HTR-8/SVneo (cell line): Measurements from ENCODE around the gene KIF26B.

Source experiments
- DNase-seq: peaks from one replicate; pipeline ENCODE4 v3.0.0; 2011; ENCODE audit warnings: low spot score, mixed read lengths; ENCODE audit not compliant: insufficient read length
- FAIRE-seq: peaks from 2 replicates; lab custom pipeline; 2011; peaks lifted over from hg19 to GRCh38; lab: Jason Lieb, UNC

KIF26B gene

DNA sequence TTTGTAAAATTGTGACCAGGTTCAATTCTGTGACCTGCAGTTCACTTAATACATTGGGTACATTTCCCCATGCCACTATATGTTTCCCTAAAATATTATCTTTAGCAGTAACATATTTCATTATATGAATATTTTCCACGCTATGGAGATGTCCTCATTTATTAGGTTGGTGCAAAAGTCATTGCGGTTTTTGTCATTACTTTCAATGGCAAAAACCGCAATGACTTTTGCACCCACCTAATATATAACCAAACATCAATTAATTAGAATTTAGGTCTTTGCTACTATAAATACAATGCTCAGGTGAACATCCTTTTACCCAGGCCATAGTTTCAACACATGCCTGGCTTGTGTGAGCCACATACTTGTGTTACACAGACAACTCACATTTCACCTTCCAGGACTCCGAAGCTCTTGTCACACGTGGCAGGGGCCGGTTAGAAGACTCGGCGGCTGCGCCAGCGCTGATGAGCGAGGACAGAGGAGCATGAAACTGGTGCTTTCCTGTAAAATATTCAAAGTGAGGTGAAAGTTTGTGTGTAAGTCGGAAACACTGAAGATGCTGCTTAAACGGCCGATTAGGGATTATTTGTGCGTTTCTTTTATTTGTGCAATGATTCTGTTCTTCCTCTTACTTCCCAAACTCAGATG is 215.5 kb downstream of the KIF26B start:
- DNase-seq (no peak), FAIRE-seq (no peak)

DNA sequence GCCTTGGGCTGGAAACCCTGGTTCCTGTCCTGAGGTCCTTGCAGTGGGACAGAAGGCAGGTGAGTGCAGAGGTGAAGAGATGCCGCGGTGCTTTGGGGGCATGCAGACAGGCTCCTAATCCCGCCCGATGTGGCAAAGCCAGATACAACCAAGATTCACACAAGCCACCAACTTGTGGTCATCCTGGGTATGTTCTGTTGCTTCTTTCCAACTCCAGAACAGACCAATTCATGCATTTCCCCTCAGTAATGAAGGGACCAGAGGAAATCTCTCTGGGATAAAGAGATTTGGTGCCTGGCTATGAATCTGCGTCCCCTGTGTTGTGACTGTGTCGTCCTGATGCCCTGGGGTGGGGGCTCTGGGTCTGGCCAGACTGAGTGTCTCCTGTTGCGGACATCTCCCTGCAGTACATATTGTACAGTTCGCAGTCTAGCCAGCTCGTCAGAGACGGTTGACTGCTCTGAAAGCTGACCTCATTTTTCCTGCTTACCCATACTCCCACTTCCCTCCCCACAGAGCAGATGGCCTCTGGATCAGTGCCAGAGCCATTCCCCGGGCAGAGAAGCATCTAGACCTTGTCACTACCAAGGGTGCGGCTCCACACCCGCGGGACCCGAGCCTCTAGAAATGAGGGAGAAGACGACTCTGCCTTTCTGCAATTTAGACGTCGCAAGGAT is 216.3 kb downstream of the KIF26B start:
- DNase-seq (no peak), FAIRE-seq (no peak)

DNA sequence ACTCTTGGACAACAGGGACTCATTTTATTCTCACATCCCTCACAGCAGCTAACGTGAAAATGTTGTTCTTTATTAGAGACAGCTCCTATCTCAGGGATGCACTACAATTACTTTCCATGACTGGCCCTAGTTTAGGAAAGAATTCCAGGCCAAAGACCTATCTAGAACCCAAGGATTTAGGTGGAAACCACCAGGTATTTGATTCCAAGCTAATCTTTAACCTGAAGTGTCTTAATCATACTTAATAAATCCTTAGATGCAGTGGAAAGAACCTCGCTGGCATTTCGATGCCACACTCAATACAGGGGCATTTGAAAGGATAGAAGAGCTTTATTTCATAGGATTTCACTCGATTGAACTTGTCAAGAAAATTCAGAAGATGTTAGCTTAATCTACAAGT is 218.3 kb downstream of the KIF26B start:
- FAIRE-seq (no peak), DNase-seq (no peak)

DNA sequence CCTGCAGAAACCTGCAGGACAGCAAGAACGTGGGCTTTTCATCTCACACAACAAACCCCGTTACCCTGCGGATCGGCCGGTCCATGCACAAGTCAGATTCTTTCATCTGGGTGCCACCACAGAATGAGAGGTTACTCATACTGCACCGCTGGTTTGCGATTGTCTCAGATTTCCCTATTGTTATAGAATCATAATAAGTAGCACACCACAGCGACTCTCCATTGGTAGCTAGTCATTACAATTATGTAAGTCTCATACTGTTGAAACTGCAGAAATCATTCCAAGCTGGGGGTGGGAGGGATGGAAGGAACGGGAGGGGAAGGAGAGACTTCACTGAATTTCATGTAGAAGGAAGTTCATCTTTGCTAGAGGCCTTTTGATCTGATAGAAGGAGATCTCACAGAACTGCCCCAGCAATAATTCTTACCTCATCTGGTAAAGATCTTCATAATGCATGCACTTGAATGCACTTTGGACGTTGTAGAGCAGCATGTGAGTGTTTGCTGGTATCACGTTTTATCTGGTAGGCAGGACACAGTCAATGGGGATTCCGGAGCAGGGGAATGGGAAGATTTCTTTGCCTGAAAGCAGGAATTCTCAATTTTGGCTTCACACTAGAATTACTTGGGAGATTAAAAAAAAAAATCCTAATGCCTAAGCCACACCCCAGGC is 221.1 kb downstream of the KIF26B start:
- DNase-seq = no peak
- FAIRE-seq = no peak

DNA sequence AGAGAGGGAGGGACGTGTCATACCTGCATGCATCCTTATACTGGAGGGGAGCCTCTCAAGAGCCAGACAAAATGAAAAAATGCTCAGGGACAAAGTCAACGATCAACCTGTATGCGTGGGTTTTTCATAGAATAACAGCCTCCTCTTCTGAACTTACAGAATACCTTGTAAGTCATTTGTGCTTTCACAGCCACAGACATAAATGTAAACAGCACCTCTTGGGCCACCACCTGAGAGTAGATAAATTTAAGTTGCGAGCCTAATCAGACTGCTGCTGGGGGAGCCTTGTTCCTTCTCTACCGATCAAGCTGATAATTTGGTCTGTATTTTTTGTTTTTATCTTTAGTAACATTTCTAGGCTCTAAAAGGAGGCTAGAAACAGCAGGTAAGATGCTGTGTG is 223.1 kb downstream of the KIF26B start:
- no peak for FAIRE-seq
- DNase-seq = no peak

DNA sequence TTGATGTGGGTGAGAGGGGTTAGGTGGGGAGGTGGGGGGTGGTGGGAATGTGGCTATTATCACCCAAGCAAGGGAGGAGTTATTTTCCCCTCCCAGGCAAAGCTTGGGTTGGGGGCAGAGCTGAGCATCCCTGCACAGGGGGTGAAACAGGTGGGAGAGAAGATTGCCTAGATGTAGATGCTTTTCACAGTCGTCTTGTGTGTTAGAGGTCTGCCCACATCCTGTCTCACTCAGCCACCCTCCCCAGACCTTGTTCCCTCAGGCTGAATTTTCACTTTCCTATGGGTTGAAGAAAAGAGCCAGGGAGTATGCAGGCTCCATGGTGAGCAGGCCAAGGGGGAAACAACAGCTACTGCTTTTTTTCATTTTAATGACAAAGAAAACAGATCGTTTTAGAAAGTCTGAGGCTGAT is 223.5 kb downstream of the KIF26B start:
- DNase-seq (no peak), FAIRE-seq (no peak)

DNA sequence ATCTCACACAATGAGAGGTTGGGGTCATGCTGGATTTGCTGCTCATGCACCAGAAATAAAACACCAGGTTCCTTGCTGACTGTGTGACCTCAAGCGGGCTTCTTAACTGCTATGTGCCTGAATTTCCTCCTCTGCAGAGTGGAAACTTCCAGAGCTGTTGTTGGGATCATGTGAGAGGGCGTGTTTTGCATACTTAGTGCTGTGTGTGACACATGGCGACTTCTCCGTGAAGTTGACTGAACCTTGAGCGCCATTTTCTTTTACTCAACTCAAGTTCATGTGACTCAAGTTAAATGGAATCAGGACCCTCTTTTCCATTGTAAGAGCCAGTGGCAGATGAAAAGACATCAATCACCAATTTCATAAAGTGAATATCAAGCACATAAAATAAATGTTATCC is 224.0 kb downstream of the KIF26B start:
- DNase-seq (no peak), FAIRE-seq (no peak)

DNA sequence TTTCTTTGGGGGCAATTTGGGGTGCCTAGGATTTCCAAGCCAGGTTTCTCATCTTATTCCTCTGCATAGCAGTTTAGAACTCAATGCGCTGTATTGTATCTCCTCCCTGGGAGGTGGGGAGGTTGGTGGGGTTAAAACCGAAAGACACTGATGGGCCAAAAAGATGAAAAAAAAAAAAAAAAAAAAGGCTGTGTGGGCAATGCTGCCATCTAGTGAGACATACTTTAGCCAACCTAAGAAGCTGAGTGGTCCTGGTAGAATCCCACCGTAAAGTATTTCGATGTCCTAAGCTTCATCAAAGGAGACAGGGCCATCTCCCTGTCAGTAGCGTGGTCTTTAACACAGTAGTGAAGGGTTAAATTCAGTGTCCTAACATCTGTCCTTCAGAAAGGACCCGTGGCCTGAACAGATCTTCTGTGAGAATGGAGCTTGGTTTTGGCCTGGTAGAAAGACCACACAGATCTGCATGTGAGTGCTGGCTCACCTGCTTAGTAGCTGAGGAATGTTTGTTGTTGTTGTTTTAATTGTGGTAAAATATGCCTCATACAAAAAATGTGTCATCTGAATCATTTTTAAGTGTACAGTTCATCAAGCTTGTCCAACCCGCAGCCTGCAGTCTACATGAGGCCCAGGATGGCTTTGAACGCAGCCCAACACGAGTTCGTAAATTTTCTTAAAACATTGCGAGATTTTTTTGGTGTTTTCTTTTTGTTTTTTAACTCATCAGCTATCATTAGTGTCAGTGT is 226.2 kb downstream of the KIF26B start:
- DNase-seq = no peak
- no peak for FAIRE-seq

DNA sequence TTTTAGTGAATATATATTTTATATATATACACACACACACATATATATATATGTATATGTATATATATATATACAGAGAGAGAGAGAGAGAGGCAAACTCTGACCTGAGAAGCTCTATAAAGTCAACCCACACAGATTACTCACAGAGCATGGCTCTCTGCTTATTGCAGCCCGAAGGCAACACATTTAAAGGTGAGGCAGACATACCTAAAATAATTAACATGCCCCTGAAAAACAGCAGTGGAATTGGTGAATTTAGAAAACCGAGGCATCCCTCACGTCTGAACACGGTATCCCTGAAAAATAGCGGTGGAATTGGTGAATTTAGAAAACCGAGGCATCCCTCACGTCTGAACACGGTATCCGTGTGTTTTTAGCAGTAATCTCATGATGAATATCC is 228.2 kb downstream of the KIF26B start:
- DNase-seq (no peak), FAIRE-seq (no peak)

DNA sequence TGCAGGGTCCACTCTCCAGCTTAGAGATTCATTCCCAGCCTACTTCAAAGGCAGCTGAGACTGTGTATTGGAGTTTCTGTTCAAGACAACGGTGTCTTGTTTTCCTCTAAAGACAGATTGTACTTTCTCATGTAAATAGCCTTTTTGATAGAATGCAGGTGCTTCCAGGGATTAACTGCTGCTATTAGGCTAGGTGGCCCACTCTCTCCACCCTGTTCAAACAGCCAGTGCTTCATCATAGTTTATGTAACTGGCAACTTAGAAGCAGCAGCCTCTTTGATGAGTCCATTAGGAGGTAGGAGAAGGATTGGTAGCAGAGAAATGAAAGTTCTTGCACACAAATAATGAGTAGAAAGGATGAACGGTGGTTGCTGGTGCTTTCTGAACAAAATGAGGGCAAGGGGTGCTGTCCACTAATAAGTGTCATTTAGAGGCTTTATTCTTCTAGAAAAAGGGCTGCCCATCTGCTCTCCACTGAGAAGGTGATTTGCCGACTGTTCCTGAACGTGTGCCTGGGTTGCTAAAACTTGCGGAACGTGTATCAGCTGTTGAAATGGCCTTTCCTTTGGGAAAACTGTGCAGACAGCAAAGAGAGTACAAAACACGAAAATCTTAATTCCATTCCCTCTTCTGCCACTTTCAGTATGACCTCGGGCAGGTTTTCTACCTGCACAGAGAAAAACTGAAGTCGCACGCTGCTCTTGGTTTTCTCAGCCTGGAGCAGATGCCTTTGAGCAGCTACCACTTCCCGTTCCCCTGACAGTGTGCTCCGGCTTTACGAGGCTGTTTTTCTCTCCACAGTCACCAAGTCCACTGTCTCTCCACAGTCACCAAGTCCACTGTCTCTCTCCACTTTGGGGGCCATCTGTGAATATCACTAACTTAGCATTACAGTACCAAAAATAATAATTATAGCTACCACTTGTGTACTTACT is 228.9 kb downstream of the KIF26B start:
- no peak for FAIRE-seq
- DNase-seq = no peak

DNA sequence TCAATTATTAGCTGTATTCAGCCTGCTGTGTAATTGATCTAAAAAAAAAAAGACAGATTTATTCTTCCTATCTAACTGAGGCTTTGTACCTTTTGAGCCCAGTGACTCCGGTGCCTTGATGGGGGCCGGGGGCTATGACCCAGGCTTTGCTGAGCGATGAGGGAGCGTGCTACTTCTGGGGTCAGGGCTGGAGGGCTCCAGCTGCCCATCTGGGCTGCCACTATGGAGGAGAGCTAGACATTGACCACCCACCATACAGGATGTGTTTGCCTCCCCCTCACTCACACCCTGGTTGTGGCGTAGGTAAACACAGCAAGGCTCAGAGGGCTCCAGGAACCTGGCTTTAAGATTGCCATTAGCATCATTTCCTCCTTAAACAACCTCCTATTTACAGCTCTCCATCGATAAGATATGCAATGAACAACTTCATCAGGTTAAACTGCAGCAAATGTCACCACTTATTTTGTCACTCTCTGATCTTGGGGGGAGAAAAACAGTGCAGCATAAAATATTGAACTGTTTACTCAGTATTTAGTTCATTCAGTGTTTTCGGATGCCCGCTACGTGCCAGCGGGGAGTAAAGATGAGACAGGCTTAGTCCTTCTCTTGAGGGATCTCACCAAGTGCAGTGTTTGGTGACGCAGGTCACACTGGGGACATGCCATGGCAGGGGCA is 231.6 kb downstream of the KIF26B start:
- FAIRE-seq (no peak), DNase-seq (no peak)

DNA sequence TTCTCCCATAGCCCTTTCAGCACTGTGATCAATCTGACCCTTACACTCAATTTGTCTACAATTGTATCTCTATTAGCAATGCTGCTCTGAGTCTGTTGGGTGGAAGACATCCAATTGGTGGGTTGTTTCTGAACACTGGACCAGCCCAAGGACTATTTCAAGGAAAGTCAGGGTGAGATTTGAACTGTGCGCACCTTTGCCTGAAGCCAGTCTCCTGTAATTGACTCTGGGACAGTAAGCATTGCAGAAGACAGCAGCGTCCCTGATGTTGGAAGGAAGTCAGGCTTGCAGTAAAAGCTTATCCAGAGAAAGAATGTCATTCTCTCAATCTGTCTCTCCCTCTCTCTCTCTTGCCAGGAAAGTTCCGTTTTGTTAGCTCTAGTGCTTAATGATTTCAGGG is 233.9 kb downstream of the KIF26B start:
- DNase-seq (no peak), FAIRE-seq (no peak)

DNA sequence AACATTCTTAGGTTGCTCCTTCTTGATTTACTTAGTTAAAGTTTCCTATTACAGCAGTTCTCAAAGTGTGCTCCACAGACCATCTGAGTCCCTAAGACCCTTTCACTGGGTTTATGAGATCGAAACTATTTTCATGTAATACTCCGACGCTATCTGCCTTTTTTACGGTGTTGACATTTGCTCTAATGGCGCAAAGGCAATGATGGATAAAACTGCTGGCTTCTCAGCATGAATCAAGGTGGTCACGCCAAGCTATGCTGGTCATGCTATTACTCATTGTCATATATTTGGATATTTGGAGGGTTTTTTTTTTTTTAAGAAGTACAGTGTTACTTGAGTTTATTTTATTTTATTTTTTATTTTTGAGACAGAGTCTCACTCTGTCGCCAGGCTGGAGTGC is 235.1 kb downstream of the KIF26B start:
- DNase-seq (no peak), FAIRE-seq (no peak)

DNA sequence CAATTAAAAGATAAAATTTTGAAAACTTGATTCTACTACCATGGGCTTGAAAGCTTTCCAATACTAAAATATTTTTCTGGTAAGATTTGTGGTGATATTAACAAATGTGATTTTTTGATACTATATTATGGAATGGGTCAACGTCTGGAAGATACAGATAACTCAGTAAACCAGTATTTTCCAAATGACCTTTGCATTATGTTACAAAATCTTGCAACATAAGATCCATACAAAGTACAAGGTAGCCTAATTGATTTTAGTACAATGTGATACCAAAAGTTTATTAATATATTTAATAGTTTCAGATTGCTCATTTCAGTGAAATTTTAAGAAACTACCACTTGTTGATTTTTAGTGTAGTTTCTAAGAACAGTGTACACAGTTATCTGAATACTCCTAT is 236.2 kb downstream of the KIF26B start:
- FAIRE-seq = no peak
- DNase-seq = no peak

DNA sequence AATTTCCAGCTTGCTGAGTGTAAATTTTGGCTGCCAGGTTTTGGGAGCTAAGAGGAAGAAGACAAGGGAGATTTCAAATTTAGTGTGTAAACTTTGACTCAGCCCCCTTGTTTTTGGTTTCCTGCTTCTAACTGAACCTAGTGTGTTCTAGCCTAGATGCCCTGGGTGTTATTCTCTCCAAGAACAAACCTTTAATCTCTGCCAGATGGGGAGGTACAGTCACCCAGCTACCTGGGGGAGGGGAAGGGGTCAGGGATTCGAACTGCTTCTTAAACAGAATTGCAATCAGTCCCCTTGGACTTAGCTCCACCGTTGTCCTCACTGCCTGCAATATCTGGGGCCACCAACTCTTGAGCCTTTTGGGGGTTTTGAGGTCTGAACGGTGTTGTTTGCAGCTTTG is 238.9 kb downstream of the KIF26B start:
- no peak for DNase-seq
- FAIRE-seq = no peak

DNA sequence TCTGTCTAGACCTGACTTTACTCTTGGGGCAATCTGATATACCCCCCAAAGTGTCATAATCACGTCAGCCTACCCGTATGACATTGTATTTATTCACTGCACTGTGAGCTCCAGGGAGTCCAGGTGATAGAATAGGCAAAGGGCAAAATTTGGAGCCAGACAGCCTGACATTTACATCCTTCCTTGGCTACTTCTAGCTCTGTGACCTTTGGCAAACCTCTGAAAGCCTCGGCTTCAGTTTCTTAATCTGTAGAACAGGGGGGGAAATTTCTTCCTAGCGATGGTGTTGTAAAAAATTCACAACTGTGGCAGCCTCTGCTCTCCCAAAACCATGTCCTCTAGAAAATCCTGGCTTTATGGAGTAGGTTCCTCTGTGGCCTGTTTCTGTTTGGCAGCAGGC is 240.9 kb downstream of the KIF26B start:
- FAIRE-seq = no peak
- no peak for DNase-seq

DNA sequence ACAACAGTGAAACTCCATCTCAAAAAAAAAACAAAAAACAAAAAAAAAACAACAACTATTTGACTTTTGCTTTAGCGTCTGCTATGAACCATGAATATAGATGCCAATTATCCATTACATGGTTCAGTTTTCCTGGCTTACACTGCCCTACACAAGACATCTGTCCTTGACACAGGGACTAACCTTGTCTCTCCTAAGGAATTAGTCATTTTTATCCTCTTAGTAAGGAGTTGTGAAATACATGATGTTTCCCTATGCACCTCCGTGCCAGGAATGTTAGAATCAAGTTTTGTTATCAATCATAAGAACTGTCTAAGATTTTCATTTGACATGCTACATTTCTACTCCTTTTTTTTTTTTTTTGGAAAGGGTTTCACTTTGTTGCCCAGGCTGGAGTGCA is 241.8 kb downstream of the KIF26B start:
- no peak for FAIRE-seq
- no peak for DNase-seq

DNA sequence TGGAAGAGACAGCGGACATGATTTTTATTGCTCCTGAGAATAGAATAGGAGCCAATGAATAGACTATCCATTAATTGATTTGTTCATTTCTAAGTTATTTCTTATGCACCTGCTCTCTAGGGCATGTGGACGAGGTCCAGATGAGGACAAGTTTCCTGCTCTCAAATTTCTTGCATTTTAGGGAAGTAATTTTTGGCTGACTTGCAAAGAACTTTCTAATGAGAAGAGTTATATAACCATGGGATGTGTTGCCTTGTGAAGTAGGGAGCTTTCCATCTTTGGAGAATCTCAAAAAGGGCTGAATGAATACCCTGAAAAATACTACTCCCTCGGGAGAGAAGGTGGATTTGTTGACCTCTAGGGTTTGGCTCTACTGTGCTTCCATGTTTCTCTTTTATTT is 243.0 kb downstream of the KIF26B start:
- DNase-seq (no peak), FAIRE-seq (no peak)

DNA sequence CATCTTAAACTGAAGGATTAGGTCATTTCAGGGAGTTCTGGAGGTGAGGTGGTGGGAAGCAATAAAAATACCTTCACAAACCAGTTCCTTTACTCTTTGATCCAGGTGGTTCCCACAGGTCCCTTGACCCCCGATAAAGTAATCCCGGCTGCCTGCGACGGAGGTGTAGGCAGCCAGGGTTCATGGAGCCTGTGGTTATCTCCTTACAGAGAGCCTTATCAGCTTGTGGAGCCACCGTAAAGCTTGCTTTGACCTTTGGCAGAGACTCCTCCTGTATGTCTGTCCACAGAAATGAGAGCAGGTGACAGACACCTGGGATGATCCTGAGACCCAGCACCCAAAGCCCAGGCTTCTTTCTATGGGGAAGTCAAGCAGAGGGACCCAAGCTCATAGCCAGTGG is 243.4 kb downstream of the KIF26B start:
- FAIRE-seq = no peak
- DNase-seq = no peak
